BLaER1 (cell line): ENCODE results near the gene PPIL6.
A peak's percentile ranks its signal among the peaks of the same experiment; 100 is the strongest.

ENCODE experiments used
- H3K27ac ChIP-seq: shearing (Covaris generic); formaldehyde crosslinking; 2 replicates; pipeline ENCODE4 v1.8.1; 2022
- H3K27me3 ChIP-seq: shearing (Covaris generic); formaldehyde crosslinking; 2 replicates; pipeline ENCODE4 v1.8.1; 2022
- H3K36me3 ChIP-seq: shearing (Covaris generic); formaldehyde crosslinking; 2 replicates; pipeline ENCODE4 v1.8.1; 2022
- H3K4me1 ChIP-seq: shearing (Covaris generic); formaldehyde crosslinking; 2 replicates; pipeline ENCODE4 v1.8.1; 2022
- H3K4me2 ChIP-seq: shearing (Covaris generic); formaldehyde crosslinking; 2 replicates; pipeline ENCODE4 v1.8.1; 2022
- H3K4me3 ChIP-seq: shearing (Covaris generic); formaldehyde crosslinking; 2 replicates; pipeline ENCODE4 v1.8.1; 2022
- H3K9ac ChIP-seq: shearing (Covaris generic); formaldehyde crosslinking; 2 replicates; pipeline ENCODE4 v1.8.1; 2022
- H3K9me3 ChIP-seq: shearing (Covaris generic); formaldehyde crosslinking; 2 replicates; pipeline ENCODE4 v1.8.1; 2022
- H4K20me1 ChIP-seq: shearing (Covaris generic); formaldehyde crosslinking; 2 replicates; pipeline ENCODE4 v1.8.1; 2022
- Cebpa-rat ChIP-seq: shearing (Covaris generic); IDR thresholded peaks from 2 replicates; pipeline ENCODE4 v1.8.1; 2022

PPIL6 gene

GRCh38 chr6:109456710-109457561, 16.5 kb upstream of the PPIL6 start:
- H3K9ac ChIP-seq, result peak overlapping the region; percentile 87
- peak overlapping the region; percentile 85 for H3K4me3 ChIP-seq
- peaks cover 24% of the 10 kb centered on the region; the same call in 1 of the 2 replicates for H4K20me1 ChIP-seq
- H3K4me2 ChIP-seq, result peak overlapping the region; percentile 92
- H3K9me3 ChIP-seq, result peaks cover 4% of the 10 kb centered on the region; the same call in 1 of the 2 replicates
- H3K27me3 ChIP-seq, result no peaks in the 10 kb centered on the region
- no peak for TF ChIP-seq Cebpa-rat
- H3K4me1 ChIP-seq, result peaks cover 61% of the 10 kb centered on the region
- H3K27ac ChIP-seq, result peak overlapping the region; percentile 100
- H3K36me3 ChIP-seq, result peaks cover 27% of the 10 kb centered on the region

GRCh38 chr6:109456111-109456583, 15.7 kb upstream of the PPIL6 start:
- TF ChIP-seq Cebpa-rat, result no peak
- peak overlapping the region; percentile 85 for H3K4me3 ChIP-seq
- H3K27me3 ChIP-seq, result no peaks in the 10 kb centered on the region
- peaks cover under 1% of the 10 kb centered on the region; the same call in 1 of the 2 replicates for H3K9me3 ChIP-seq
- peak overlapping the region; percentile 100 for H3K27ac ChIP-seq
- peaks cover 69% of the 10 kb centered on the region for H3K4me1 ChIP-seq
- peaks cover 28% of the 10 kb centered on the region for H3K36me3 ChIP-seq
- H3K9ac ChIP-seq, result peak overlapping the region; percentile 87
- H3K4me2 ChIP-seq, result peak overlapping the region; percentile 92
- H4K20me1 ChIP-seq, result peaks cover 23% of the 10 kb centered on the region; the same call in 1 of the 2 replicates

GRCh38 chr6:109455437-109456110, 15.1 kb upstream of the PPIL6 start, which contains the start of gene MICAL1:
MICAL1 (minus strand) TSS chr6:109455772; CDS start chr6:109454196, 1,576 bp downstream.
- TF ChIP-seq Cebpa-rat, result no peak
- Histone ChIP-seq H3K36me3 (peaks cover 25% of the 10 kb centered on the region), H3K9me3 (no peaks in the 10 kb centered on the region), H3K27ac (peak within 1 kb of the TSS; percentile 100), H3K4me1 (peaks cover 75% of the 10 kb centered on the region), H3K4me3 (peak within 1 kb of the TSS; percentile 85), H3K4me2 (peak within 1 kb of the TSS; percentile 96), H3K27me3 (no peaks in the 10 kb centered on the region), H4K20me1 (peaks cover 24% of the 10 kb centered on the region; the same call in 1 of the 2 replicates), H3K9ac (peak within 1 kb of the TSS; percentile 90)

- Histone ChIP-seq H3K9me3 (no peaks in the 10 kb centered on the region), H3K27ac (peak overlapping the region; percentile 100), H3K36me3 (peaks cover 30% of the 10 kb centered on the region), H4K20me1 (peaks cover 32% of the 10 kb centered on the region), H3K9ac (peak overlapping the region; percentile 90), H3K4me2 (peak overlapping the region; percentile 96), H3K27me3 (no peaks in the 10 kb centered on the region), H3K4me3 (peak overlapping the region; percentile 85), H3K4me1 (peaks cover 83% of the 10 kb centered on the region)
- TF ChIP-seq Cebpa-rat, result peak; percentile 29; the same call in 1 of the 2 replicates
Observed at GRCh38 chr6:109454496-109455436, 14.3 kb upstream of the PPIL6 start.

GRCh38 chr6:109453594-109454495, 13.4 kb upstream of the PPIL6 start:
- no peaks in the 10 kb centered on the region for H3K9me3 ChIP-seq
- peak overlapping the region; percentile 96 for H3K4me2 ChIP-seq
- peaks cover 34% of the 10 kb centered on the region for H4K20me1 ChIP-seq
- peak overlapping the region; percentile 90 for H3K9ac ChIP-seq
- H3K4me3 ChIP-seq, result peak overlapping the region; percentile 85
- H3K27ac ChIP-seq, result peak overlapping the region; percentile 100
- no peak for TF ChIP-seq Cebpa-rat
- H3K36me3 ChIP-seq, result peaks cover 36% of the 10 kb centered on the region
- H3K4me1 ChIP-seq, result peaks cover 85% of the 10 kb centered on the region
- no peaks in the 10 kb centered on the region for H3K27me3 ChIP-seq

- H3K9ac ChIP-seq, result peak overlapping the region; percentile 90
- TF ChIP-seq Cebpa-rat, result no peak
- peak overlapping the region; percentile 85 for H3K4me3 ChIP-seq
- peaks cover 43% of the 10 kb centered on the region for H3K36me3 ChIP-seq
- H3K27me3 ChIP-seq, result no peaks in the 10 kb centered on the region
- H4K20me1 ChIP-seq, result peaks cover 35% of the 10 kb centered on the region
- no peaks in the 10 kb centered on the region for H3K9me3 ChIP-seq
- peaks cover 85% of the 10 kb centered on the region for H3K4me1 ChIP-seq
- H3K4me2 ChIP-seq, result peak overlapping the region; percentile 96
- H3K27ac ChIP-seq, result peak overlapping the region; percentile 100
Observed at GRCh38 chr6:109453156-109453555, 12.7 kb upstream of the PPIL6 start.

GRCh38 chr6:109452181-109452580, 11.8 kb upstream of the PPIL6 start:
- H3K36me3 ChIP-seq, result peaks cover 51% of the 10 kb centered on the region
- peak overlapping the region; percentile 90 for H3K9ac ChIP-seq
- H3K4me3 ChIP-seq, result peak overlapping the region; percentile 85
- H4K20me1 ChIP-seq, result peaks cover 44% of the 10 kb centered on the region
- peak overlapping the region; percentile 96 for H3K4me2 ChIP-seq
- peak overlapping the region; percentile 100 for H3K27ac ChIP-seq
- H3K4me1 ChIP-seq, result peaks cover 85% of the 10 kb centered on the region
- H3K27me3 ChIP-seq, result no peaks in the 10 kb centered on the region
- no peaks in the 10 kb centered on the region for H3K9me3 ChIP-seq
- no peak for TF ChIP-seq Cebpa-rat

- Histone ChIP-seq H3K9me3 (no peaks in the 10 kb centered on the region), H3K27me3 (no peaks in the 10 kb centered on the region), H3K9ac (peak overlapping the region; percentile 90), H3K27ac (peak overlapping the region; percentile 100), H3K4me2 (peak overlapping the region; percentile 96), H4K20me1 (peaks cover 44% of the 10 kb centered on the region), H3K36me3 (peaks cover 60% of the 10 kb centered on the region), H3K4me1 (peaks cover 85% of the 10 kb centered on the region), H3K4me3 (peak overlapping the region; percentile 85; the same call in 1 of the 2 replicates)
- no peak for TF ChIP-seq Cebpa-rat
Observed at GRCh38 chr6:109451376-109451775, 10.9 kb upstream of the PPIL6 start.
